ENCODE data around the gene RHBDL3. TPM values are rescaled to one million over a fixed set of nuclear protein-coding genes. Genes with fewer than 3 reads are reported as not detected.

The RHBDL3 gene
- total RNA-seq, 1 experiment from 2014 or later = 13.2 TPM

DNA sequence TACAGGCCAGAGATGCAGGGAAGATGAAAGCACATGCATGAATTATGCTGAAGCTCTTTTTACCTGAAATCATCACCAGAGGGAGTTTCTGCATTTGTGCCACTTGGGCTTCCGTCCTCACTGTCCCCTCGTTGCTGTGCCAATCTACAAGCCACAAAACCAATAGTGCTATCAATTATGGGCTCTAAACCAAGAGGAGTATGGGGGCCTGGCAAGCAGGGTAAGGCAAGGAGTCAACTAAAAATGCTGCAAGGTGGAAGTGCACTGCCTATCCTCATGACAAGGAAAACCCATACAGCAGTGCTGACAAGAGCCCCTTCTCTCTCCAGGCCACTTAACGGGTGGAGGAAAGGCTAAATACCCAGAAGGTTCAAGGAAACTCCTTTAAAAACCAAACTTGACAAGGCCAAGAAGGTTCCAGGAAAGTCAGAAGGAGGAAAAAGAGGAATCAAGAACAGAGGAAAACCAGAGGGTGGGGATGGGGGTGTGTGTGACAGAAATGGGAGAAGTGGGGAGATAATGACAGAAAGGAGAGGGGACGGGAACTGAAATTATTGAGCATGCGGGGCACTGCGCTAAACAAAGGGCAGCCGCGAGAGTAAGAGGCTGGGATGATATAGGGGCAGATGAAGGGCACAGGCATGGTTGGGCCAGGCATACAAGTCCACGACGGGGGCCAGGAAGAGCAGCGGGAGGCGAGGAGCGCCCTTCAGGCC lies 75.7 kb downstream of the RHBDL3 start:
- peaks cover 19% of the 10 kb centered on the region for H3K36me3 Mint-ChIP-seq
- H3K27ac Mint-ChIP-seq = peak overlapping the region; percentile 60
- DNase-seq (ENCODE audit: low spot score) (no peak), ATAC-seq (no peak; the same call in 1 of the 2 replicates)
- H3K4me1 Mint-ChIP-seq = peaks cover 15% of the 10 kb centered on the region
- TF ChIP-seq, protein P1, sequence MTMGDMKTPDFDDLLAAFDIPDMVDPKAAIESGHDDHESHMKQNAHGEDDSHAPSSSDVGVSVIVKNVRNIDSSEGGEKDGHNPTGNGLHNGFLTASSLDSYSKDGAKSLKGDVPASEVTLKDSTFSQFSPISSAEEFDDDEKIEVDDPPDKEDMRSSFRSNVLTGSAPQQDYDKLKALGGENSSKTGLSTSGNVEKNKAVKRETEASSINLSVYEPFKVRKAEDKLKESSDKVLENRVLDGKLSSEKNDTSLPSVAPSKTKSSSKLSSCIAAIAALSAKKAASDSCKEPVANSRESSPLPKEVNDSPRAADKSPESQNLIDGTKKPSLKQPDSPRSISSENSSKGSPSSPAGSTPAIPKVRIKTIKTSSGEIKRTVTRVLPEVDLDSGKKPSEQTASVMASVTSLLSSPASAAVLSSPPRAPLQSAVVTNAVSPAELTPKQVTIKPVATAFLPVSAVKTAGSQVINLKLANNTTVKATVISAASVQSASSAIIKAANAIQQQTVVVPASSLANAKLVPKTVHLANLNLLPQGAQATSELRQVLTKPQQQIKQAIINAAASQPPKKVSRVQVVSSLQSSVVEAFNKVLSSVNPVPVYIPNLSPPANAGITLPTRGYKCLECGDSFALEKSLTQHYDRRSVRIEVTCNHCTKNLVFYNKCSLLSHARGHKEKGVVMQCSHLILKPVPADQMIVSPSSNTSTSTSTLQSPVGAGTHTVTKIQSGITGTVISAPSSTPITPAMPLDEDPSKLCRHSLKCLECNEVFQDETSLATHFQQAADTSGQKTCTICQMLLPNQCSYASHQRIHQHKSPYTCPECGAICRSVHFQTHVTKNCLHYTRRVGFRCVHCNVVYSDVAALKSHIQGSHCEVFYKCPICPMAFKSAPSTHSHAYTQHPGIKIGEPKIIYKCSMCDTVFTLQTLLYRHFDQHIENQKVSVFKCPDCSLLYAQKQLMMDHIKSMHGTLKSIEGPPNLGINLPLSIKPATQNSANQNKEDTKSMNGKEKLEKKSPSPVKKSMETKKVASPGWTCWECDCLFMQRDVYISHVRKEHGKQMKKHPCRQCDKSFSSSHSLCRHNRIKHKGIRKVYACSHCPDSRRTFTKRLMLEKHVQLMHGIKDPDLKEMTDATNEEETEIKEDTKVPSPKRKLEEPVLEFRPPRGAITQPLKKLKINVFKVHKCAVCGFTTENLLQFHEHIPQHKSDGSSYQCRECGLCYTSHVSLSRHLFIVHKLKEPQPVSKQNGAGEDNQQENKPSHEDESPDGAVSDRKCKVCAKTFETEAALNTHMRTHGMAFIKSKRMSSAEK (CRISPR knock-in tag; IDR thresholded peaks at IDR 0.05; ENCODE audit: borderline replicate concordance) = no peak
- TF ChIP-seq, protein P2, sequence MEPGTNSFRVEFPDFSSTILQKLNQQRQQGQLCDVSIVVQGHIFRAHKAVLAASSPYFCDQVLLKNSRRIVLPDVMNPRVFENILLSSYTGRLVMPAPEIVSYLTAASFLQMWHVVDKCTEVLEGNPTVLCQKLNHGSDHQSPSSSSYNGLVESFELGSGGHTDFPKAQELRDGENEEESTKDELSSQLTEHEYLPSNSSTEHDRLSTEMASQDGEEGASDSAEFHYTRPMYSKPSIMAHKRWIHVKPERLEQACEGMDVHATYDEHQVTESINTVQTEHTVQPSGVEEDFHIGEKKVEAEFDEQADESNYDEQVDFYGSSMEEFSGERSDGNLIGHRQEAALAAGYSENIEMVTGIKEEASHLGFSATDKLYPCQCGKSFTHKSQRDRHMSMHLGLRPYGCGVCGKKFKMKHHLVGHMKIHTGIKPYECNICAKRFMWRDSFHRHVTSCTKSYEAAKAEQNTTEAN (CRISPR knock-in tag; IDR thresholded peaks at IDR 0.05) = no peak
- TF ChIP-seq NR3C1 (CRISPR knock-in tag; conservative IDR thresholded peaks at IDR 0.05; ENCODE audit: low read depth) (no peak), FOXJ3 (CRISPR knock-in tag; IDR thresholded peaks at IDR 0.05; ENCODE audit: borderline replicate concordance) (no peak), ZBTB21 (CRISPR knock-in tag; IDR thresholded peaks at IDR 0.05; ENCODE audit: borderline replicate concordance) (peak; percentile 1; the same call in 1 of the 2 replicates)
- TF ChIP-seq, protein P3, sequence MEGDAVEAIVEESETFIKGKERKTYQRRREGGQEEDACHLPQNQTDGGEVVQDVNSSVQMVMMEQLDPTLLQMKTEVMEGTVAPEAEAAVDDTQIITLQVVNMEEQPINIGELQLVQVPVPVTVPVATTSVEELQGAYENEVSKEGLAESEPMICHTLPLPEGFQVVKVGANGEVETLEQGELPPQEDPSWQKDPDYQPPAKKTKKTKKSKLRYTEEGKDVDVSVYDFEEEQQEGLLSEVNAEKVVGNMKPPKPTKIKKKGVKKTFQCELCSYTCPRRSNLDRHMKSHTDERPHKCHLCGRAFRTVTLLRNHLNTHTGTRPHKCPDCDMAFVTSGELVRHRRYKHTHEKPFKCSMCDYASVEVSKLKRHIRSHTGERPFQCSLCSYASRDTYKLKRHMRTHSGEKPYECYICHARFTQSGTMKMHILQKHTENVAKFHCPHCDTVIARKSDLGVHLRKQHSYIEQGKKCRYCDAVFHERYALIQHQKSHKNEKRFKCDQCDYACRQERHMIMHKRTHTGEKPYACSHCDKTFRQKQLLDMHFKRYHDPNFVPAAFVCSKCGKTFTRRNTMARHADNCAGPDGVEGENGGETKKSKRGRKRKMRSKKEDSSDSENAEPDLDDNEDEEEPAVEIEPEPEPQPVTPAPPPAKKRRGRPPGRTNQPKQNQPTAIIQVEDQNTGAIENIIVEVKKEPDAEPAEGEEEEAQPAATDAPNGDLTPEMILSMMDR (IDR thresholded peaks at IDR 0.05) = 0 out of 2 replicates have a peak, but pooled peaks have one; percentile 21
- peak overlapping the region; percentile 96 for H3K4me3 Mint-ChIP-seq
- H3K9me3 Mint-ChIP-seq = no peaks in the 10 kb centered on the region
- H3K27me3 Mint-ChIP-seq (ENCODE audit: low read depth) = no peaks in the 10 kb centered on the region
- ChIA-PET CTCF (interaction anchor here (0.6 to 1.3 kb wide), 6 partner anchors 13 to 103 kb away, joined by 3 to 4 read pairs (median 4); partner anchors contain the start of gene PSMD11), POLR2A (no interaction called here)

DNA sequence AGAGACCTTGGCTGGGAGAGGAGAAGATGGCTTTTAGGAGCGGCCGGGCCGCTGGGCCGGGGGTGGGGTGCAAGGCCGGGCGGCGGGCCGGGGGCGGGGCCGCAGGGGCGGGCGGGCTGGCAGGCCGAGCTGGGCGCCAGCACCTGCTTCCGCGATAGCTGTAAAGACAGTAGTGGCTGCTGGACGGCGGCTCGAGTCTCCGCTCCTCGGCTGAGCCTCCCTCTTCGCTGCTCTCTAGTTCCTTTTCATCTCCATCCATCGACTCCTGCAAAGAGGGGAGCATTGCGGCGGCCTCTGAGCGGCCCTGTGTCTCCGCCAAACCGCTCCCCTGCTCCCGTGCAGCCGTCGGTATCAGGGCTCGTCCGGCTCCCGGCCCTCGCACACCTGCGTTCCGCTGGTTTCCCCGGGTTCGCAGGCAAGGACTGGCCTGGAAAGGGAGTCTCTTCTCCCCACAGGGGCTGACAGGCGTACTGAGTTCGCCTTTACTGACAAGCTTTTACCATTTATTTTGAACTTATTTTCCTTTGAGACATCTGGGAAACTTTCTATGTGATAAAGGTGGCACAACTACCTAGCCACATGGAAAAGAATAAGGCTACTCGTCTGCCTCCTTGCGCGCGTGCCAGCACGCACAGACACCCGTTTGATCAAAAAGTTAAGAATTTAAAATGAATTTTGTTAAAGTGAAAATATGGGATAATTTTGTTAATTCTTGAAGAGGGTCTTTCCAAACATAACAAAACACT lies 76.4 kb downstream of the RHBDL3 start, which contains the start of gene C17orf75:
C17orf75 (minus strand) TSS at position 317 of the 746 bp plus-strand sequence; CDS start at position 283, 34 bp downstream.
- Mint-ChIP-seq H3K4me3 (peak within 1 kb of the TSS; percentile 96), H3K9me3 (no peaks in the 10 kb centered on the region), H3K4me1 (peaks cover 15% of the 10 kb centered on the region), H3K36me3 (peaks cover 17% of the 10 kb centered on the region), H3K27me3 (ENCODE audit: low read depth) (no peaks in the 10 kb centered on the region), H3K27ac (peak within 1 kb of the TSS; percentile 89)
- POLR2A ChIA-PET = no interaction called here
- peak; percentile 93 for ATAC-seq
- CTCF ChIA-PET = interaction anchor here (1.3 kb wide), 1 partner anchor 89 kb away, joined by 4 read pairs; no protein-coding TSS in a partner anchor
- DNase-seq (ENCODE audit: low spot score) = peak; percentile 88
- peak; percentile 79 for TF ChIP-seq FOXP1 (CRISPR knock-in tag; IDR thresholded peaks at IDR 0.05; ENCODE audit: borderline replicate concordance)
- TF ChIP-seq, protein P4, sequence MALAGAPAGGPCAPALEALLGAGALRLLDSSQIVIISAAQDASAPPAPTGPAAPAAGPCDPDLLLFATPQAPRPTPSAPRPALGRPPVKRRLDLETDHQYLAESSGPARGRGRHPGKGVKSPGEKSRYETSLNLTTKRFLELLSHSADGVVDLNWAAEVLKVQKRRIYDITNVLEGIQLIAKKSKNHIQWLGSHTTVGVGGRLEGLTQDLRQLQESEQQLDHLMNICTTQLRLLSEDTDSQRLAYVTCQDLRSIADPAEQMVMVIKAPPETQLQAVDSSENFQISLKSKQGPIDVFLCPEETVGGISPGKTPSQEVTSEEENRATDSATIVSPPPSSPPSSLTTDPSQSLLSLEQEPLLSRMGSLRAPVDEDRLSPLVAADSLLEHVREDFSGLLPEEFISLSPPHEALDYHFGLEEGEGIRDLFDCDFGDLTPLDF (CRISPR knock-in tag; IDR thresholded peaks at IDR 0.05) = 0 out of 2 replicates have a peak, but pooled peaks have one; percentile 29
- TF ChIP-seq, protein P5, sequence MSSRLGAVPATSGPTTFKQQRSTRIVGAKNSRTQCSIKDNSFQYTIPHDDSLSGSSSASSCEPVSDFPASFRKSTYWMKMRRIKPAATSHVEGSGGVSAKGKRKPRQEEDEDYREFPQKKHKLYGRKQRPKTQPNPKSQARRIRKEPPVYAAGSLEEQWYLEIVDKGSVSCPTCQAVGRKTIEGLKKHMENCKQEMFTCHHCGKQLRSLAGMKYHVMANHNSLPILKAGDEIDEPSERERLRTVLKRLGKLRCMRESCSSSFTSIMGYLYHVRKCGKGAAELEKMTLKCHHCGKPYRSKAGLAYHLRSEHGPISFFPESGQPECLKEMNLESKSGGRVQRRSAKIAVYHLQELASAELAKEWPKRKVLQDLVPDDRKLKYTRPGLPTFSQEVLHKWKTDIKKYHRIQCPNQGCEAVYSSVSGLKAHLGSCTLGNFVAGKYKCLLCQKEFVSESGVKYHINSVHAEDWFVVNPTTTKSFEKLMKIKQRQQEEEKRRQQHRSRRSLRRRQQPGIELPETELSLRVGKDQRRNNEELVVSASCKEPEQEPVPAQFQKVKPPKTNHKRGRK (CRISPR knock-in tag; IDR thresholded peaks at IDR 0.05; ENCODE audit: borderline replicate concordance) = 0 out of 2 replicates have a peak, but pooled peaks have one; percentile 47
- 0 out of 2 replicates have a peak, but pooled peaks have one; percentile 15 for TF ChIP-seq NFYB (CRISPR knock-in tag; conservative IDR thresholded peaks at IDR 0.05; ENCODE audit: low read depth)
- no peak for TF ChIP-seq ATF1 (CRISPR knock-in tag; IDR thresholded peaks at IDR 0.05)
- no peak for TF ChIP-seq EMX1 (CRISPR knock-in tag; IDR thresholded peaks at IDR 0.05)
- TF ChIP-seq, protein P6, sequence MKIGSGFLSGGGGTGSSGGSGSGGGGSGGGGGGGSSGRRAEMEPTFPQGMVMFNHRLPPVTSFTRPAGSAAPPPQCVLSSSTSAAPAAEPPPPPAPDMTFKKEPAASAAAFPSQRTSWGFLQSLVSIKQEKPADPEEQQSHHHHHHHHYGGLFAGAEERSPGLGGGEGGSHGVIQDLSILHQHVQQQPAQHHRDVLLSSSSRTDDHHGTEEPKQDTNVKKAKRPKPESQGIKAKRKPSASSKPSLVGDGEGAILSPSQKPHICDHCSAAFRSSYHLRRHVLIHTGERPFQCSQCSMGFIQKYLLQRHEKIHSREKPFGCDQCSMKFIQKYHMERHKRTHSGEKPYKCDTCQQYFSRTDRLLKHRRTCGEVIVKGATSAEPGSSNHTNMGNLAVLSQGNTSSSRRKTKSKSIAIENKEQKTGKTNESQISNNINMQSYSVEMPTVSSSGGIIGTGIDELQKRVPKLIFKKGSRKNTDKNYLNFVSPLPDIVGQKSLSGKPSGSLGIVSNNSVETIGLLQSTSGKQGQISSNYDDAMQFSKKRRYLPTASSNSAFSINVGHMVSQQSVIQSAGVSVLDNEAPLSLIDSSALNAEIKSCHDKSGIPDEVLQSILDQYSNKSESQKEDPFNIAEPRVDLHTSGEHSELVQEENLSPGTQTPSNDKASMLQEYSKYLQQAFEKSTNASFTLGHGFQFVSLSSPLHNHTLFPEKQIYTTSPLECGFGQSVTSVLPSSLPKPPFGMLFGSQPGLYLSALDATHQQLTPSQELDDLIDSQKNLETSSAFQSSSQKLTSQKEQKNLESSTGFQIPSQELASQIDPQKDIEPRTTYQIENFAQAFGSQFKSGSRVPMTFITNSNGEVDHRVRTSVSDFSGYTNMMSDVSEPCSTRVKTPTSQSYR (CRISPR knock-in tag; IDR thresholded peaks at IDR 0.05) = peak; percentile 45; the same call in 1 of the 2 replicates
- no peak for TF ChIP-seq MYBL2 (CRISPR knock-in tag; IDR thresholded peaks at IDR 0.05)
- TF ChIP-seq, protein P2 (CRISPR knock-in tag; IDR thresholded peaks at IDR 0.05) = no peak
- TF ChIP-seq GABPB1 (CRISPR knock-in tag; IDR thresholded peaks at IDR 0.05) = peak; percentile 84
- TF ChIP-seq CREB1 (CRISPR knock-in tag; IDR thresholded peaks at IDR 0.05) = 0 out of 2 replicates have a peak, but pooled peaks have one; percentile 25
